ENCODE results near the gene SIL1. TPM values are rescaled to one million over a fixed set of nuclear protein-coding genes. Genes with fewer than 3 reads are reported as not detected.
"Not testable (repeated sequence)": the region's sequence is repeated elsewhere in the genome, so short reads cannot be mapped to it uniquely, and the experiment has no call there.

Gene SIL1
- total RNA-seq, 2 donors from 2014 or later: 24.4 to 27.0 TPM

DNA sequence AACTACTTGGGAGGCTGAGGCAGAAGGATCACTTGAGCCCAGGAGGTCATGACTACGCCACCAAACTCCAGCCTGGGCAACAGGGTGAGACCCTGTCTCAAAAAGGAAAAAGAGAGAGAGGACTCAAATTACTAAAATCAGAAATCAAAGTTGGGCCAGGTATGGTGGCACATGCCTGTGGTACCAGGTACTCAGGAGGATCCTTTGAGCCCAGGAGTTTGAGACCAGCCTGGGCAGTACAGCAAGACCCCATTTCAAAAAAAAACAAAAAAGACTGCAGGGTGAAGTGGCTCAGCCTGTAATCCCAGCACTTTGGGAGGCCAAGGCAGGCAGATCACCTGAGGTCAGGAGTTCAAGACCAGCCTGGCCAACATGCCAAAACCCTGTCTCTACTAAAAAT lies 23.8 kb downstream of the SIL1 start:
- H3K4me3 Mint-ChIP-seq; H3K4me1 Mint-ChIP-seq; H3K27me3 Mint-ChIP-seq; H3K36me3 Mint-ChIP-seq (ENCODE audit: low read depth); ATAC-seq (replicated peaks); H3K27ac Mint-ChIP-seq; H3K9me3 Mint-ChIP-seq: not testable (repeated sequence)

DNA sequence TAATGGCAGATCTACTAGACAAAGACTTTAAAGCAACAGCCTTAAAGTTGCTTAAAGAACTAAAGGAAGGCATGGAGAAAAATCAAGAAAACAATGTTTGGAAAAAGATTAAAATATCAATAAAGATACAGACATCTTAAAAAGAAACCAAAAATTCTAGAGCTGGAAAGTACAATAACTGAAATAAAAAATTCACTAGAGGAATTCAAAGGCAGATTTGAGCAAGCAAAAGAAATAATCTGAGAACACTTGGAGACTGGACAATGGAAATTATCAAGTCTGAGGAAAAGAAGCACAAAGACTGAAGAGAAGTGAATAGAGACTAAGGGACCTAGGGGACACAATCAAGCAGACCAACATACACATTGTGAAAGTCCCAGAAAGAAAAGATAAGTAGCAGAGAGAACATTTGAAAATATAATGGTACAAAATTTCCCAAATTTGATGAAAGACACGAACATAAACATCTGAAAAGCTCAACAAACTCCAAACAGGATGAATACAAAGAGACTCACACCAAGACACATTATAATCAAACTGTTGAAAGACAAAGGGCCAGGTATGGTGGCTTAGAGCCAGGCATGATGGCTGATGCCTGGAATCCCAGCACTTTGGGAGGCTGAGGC lies 26.3 kb downstream of the SIL1 start:
- no peak overlapping the region for H3K27ac Mint-ChIP-seq
- peaks cover 5% of the 10 kb centered on the region for H3K9me3 Mint-ChIP-seq
- ATAC-seq (replicated peaks): no peak
- H3K27me3 Mint-ChIP-seq: no peaks in the 10 kb centered on the region
- H3K4me1 Mint-ChIP-seq: no peaks in the 10 kb centered on the region
- H3K36me3 Mint-ChIP-seq (ENCODE audit: low read depth): no peaks in the 10 kb centered on the region
- H3K4me3 Mint-ChIP-seq: no peak overlapping the region

DNA sequence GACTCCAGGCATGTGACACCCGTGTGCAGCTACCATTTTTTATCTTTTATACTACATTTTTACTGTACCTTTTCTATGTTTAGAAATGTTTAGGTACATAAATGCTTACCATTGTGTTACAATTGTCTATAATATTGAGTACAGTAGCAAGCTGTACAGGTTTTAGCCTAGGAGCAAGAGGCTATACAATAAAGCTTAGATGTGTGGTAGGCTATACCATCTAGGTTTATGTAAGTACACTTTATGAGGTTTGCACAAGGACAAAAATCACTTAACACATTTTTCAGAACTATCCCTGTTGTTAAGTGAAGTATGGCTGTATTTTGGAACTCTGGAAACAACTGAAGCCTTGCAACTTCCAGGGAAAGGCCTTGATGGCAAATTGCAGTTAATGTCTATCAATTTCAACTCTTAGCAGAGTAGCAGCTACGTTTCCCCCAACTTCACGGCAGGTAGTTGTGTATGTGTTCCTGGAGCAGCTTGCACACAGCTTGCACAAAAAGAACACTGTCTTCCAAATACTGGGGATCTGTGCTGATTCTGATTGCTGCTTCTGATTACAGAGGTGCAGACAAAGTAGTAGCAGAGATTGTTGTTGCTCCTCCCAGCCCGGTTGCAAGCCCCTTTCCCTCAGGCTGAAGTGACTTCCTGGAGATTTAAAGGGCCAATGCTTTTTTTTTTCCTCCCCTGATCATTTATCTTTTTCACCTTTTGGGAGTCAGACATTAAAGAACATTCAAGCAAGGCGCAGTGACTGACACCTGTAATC lies 30.0 kb downstream of the SIL1 start:
- Mint-ChIP-seq H3K36me3 (ENCODE audit: low read depth) (no peaks in the 10 kb centered on the region), H3K4me1 (no peaks in the 10 kb centered on the region), H3K27ac (no peak overlapping the region), H3K4me3 (no peak overlapping the region), H3K9me3 (peaks cover 5% of the 10 kb centered on the region), H3K27me3 (no peaks in the 10 kb centered on the region)
- no peak for ATAC-seq (replicated peaks)

DNA sequence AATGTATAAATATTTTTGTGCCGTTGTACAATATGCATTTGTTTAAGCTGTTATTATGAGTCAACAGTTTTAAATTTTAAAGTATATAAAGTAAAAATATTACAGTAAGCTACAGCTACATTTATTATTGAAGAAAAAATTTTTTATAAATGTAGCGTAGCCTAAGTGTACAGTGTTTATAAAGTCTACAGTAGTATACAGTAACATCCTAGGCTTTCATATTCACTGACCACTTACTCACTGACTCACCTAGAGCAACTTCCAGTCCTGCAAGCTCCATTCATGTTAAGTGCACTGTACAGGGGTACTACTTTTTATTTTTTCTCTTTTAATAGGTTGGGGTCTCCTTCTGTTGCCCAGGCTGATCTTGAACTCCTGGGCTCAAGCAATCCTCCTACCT lies 30.6 kb downstream of the SIL1 start:
- Mint-ChIP-seq H3K27ac (no peak overlapping the region), H3K36me3 (ENCODE audit: low read depth) (no peaks in the 10 kb centered on the region), H3K4me3 (no peak overlapping the region), H3K9me3 (peaks cover 5% of the 10 kb centered on the region), H3K27me3 (no peaks in the 10 kb centered on the region), H3K4me1 (no peaks in the 10 kb centered on the region)
- no peak for ATAC-seq (replicated peaks)

DNA sequence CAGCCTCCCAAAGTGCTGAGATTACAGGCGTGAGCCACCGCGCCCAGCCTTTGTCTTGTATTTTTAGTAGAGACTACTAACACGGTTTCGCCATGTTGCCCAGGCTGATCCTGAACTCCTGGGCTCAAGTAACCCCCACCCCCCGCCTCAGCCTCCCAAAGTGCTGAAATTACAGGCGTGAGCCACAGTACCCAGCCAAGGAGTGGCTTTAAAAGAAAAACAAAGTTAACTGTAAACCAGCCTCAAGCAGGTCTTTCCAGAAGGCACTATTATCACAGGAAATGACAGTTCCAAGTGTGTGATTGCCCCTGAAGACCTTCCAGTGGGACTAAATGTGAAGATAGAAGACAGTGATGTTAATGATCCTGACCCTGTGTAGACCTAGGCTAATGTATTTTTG lies 31.1 kb downstream of the SIL1 start:
- Mint-ChIP-seq H3K27me3 (no peaks in the 10 kb centered on the region), H3K27ac (no peak overlapping the region), H3K4me3 (no peak overlapping the region), H3K36me3 (ENCODE audit: low read depth) (no peaks in the 10 kb centered on the region), H3K4me1 (no peaks in the 10 kb centered on the region), H3K9me3 (peaks cover 5% of the 10 kb centered on the region)
- no peak for ATAC-seq (replicated peaks)

DNA sequence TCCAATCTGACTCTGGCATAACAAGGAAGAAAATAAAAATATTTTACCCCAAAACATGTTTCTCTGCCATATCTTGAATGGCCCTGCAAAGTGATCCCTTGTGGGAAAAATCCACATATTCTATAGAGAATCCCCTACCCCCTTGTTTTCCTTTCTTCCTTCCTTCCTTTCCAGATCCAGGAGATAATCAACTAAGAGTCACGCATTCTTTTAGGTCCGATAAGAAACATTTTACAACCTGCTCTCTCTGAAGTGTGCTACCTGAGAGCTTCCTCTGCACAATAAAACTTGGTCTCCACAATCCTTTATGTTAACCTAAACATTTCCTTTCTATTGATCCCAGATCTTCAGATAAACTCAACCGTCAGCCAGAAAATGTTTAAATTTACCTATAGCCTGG lies 33.3 kb downstream of the SIL1 start:
- not testable (repeated sequence) for ATAC-seq (replicated peaks); H3K27ac Mint-ChIP-seq

DNA sequence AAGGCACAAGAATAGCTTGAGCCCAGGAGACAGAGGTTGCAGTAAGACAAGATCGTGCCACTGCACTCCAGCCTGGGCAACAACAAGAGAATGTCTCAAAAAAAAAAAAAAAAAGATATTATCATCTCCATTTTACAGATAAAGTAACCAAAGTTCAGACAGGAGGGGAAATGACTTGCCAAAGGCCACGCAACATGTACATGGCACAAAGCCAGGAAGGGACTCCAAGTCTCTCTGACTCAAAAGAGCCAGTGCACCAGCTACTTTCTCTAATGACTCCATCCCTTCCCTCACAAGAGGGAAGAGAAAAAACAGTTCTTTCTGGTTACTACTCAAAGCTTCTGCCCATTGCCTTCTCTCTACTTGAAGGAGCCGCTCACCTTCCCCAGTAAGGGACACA lies 34.1 kb downstream of the SIL1 start:
- no peaks in the 10 kb centered on the region for H3K27me3 Mint-ChIP-seq
- H3K4me3 Mint-ChIP-seq: no peak overlapping the region
- H3K27ac Mint-ChIP-seq: peak overlapping the region; percentile 2
- ATAC-seq (replicated peaks): peak; percentile 24
- H3K9me3 Mint-ChIP-seq: no peaks in the 10 kb centered on the region
- H3K4me1 Mint-ChIP-seq: no peaks in the 10 kb centered on the region
- H3K36me3 Mint-ChIP-seq (ENCODE audit: low read depth): no peaks in the 10 kb centered on the region

More for the DNA sequence above, 33.3 kb downstream of the SIL1 start:
- H3K9me3 Mint-ChIP-seq; H3K4me3 Mint-ChIP-seq; H3K4me1 Mint-ChIP-seq; H3K36me3 Mint-ChIP-seq (ENCODE audit: low read depth); H3K27me3 Mint-ChIP-seq: not testable (repeated sequence)

DNA sequence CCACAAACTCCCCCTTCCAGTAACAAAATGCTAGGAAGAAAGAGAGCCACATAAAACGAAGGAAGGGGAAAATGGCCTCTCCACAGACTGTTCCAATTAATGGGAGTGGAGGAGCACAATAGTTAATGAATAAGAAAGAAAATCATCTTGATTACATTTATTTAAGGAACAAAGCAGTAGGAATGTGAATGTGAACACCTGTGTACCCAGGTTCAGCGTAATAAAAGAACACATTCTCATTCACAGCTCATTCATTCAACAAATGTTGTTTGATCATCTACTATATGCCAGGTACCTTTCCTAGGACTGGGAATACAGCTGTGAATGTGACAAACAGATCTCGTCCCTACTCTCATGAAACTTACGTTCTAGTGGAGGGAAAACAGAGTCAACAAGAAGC lies 35.7 kb downstream of the SIL1 start:
- H3K4me1 Mint-ChIP-seq: no peaks in the 10 kb centered on the region
- H3K36me3 Mint-ChIP-seq (ENCODE audit: low read depth): no peaks in the 10 kb centered on the region
- H3K9me3 Mint-ChIP-seq: no peaks in the 10 kb centered on the region
- ATAC-seq (replicated peaks): no peak
- H3K27ac Mint-ChIP-seq: no peak overlapping the region
- no peaks in the 10 kb centered on the region for H3K27me3 Mint-ChIP-seq
- no peak overlapping the region for H3K4me3 Mint-ChIP-seq

DNA sequence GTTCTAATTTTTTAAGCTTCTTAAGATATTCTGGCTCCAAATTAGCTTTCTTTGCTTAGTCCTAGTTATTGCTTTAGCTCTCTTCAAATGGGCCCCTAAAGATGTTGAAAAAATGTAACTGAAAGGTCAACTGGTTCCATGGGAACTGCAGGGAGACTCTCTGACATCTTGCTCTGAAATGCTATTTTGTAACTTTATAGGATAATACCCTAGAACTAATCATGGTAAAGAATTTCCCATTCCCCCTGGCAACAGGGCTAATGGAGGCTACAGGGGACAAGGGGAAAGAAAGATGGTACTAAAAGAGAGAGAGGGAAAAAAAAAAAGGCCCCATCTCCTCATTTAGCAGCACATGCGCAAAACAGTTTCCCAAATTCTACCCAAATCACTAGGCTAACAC lies 39.4 kb downstream of the SIL1 start:
- Mint-ChIP-seq H3K36me3 (ENCODE audit: low read depth) (no peaks in the 10 kb centered on the region), H3K27ac (no peak overlapping the region), H3K9me3 (no peaks in the 10 kb centered on the region), H3K4me3 (no peak overlapping the region), H3K4me1 (peaks cover 5% of the 10 kb centered on the region), H3K27me3 (no peaks in the 10 kb centered on the region)
- no peak for ATAC-seq (replicated peaks)

DNA sequence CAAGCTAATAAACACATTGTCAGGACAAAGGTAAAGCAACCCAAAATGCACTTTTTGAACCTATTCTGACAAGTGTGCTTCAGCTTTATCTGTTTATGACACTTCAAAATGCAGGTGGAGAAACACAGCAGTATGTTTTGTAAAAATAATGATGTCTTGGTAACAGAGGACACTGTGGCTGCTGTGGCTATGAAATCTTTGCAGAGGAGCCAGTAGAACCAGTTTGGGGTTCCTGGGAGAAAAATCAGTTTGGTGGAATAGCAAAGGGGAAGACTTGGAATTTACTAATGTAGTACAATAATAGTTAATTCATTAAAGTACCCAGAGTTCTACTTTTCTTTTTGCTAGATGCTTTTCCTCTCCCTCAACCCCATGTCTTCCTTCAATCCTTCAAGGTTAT lies 40.6 kb downstream of the SIL1 start:
- ATAC-seq (replicated peaks): no peak
- Mint-ChIP-seq H3K36me3 (ENCODE audit: low read depth) (no peaks in the 10 kb centered on the region), H3K4me3 (no peak overlapping the region), H3K27me3 (no peaks in the 10 kb centered on the region), H3K27ac (no peak overlapping the region), H3K9me3 (no peaks in the 10 kb centered on the region), H3K4me1 (peaks cover 5% of the 10 kb centered on the region)

DNA sequence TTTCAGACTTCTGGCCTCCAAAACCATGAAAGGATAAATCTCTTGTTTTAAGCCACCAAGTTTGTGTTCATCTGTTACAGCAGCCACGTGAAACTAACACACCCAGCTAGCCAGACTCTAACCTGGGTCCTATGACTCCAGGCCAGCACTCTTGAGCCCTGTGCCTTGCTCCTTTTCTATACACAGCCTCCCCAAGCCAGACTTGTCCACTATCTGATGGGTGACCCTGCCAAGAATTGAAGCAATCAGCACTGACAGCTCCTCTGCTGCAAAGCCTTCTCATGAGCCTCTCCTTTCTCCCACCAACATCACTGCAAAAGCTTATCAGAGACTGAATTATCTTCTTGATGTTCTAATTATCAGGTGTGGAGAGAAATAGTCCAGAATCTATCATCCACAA lies 41.4 kb downstream of the SIL1 start:
- Mint-ChIP-seq H3K4me1 (peaks cover 5% of the 10 kb centered on the region), H3K27me3 (no peaks in the 10 kb centered on the region), H3K36me3 (ENCODE audit: low read depth) (no peaks in the 10 kb centered on the region)

DNA sequence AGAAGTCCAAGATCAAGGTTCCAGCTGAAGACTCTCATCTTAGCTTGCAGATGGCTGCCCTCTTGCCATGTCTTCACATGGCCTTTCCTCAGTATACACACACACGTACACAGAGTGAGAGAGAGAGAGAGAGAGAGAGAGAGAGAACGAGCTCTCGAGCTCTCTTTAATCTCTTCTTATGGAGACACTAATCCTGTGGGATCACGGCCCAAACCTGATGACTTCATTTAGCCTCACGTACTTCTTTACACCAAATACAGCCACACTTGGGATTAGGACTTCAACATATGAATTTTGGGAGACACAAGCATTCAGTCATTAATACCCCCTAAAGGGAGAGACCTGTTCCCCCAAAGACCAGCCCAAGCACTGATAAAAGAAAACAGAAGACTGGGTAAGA lies 42.8 kb downstream of the SIL1 start:
- Mint-ChIP-seq H3K4me1 (peaks cover 7% of the 10 kb centered on the region), H3K36me3 (ENCODE audit: low read depth) (no peaks in the 10 kb centered on the region), H3K9me3 (no peaks in the 10 kb centered on the region), H3K27ac (no peak overlapping the region), H3K4me3 (no peak overlapping the region), H3K27me3 (no peaks in the 10 kb centered on the region)
- no peak for ATAC-seq (replicated peaks)

More for the DNA sequence above, 41.4 kb downstream of the SIL1 start:
- H3K27ac Mint-ChIP-seq: no peak overlapping the region
- H3K9me3 Mint-ChIP-seq: no peaks in the 10 kb centered on the region
- no peak overlapping the region for H3K4me3 Mint-ChIP-seq
- ATAC-seq (replicated peaks): no peak

DNA sequence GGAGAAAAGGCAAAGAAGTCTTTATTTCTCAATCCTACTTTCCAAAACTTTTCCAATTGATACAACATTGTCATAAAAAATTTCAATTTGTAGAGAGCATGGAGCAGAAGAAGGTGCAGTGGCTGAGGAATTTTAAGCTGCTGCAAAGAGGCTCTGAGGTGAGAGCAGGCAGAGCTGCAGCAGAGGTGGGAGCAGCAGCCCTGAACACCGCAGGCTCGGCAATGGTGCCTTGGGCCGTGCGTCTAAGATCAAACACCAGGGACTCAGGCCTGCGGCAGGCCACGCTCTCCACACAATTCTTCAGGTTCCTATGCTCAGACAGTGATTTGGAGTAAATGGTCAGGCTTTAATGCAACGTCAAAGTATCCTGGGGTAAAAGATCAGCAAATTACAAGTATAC lies 46.3 kb downstream of the SIL1 start:
- Mint-ChIP-seq H3K27ac (no peak overlapping the region), H3K36me3 (ENCODE audit: low read depth) (no peaks in the 10 kb centered on the region), H3K4me1 (peaks cover 28% of the 10 kb centered on the region), H3K4me3 (no peak overlapping the region), H3K27me3 (no peaks in the 10 kb centered on the region), H3K9me3 (no peaks in the 10 kb centered on the region)
- no peak for ATAC-seq (replicated peaks)

DNA sequence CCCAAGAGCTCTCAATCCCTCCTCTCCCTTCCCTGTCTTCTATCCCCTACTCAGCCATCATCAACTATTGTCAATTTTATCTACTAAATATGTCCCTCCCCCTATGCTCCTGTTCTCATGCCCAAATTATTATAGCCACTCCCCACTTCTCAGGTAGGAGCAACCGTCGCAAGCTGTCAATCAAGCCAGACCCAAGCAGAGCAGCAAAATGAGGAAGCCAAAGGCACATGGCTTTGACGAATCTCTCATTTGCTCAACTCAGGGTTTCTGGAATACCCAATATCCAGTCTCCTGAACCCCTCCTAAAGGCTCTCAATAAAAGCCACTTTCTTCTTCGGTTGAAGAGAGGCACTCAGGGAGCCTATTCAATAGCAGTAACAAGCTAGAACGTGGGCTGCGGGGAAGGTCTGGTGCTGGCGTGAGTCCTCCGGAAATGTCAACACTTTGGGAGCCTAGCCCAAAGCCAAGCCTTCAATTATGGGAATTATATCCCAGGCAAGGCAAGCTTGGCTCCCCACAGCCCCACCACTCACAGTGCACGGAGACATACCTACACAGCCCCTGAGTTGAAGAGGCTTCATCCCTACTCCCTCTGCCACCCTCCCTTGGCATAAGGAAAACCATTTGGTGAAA lies 47.7 kb downstream of the SIL1 start:
- H3K9me3 Mint-ChIP-seq: no peaks in the 10 kb centered on the region
- H3K27ac Mint-ChIP-seq: no peak overlapping the region
- peaks cover 32% of the 10 kb centered on the region for H3K4me1 Mint-ChIP-seq
- H3K27me3 Mint-ChIP-seq: no peaks in the 10 kb centered on the region
- H3K36me3 Mint-ChIP-seq (ENCODE audit: low read depth): no peaks in the 10 kb centered on the region
- ATAC-seq (replicated peaks): no peak
- no peak overlapping the region for H3K4me3 Mint-ChIP-seq

DNA sequence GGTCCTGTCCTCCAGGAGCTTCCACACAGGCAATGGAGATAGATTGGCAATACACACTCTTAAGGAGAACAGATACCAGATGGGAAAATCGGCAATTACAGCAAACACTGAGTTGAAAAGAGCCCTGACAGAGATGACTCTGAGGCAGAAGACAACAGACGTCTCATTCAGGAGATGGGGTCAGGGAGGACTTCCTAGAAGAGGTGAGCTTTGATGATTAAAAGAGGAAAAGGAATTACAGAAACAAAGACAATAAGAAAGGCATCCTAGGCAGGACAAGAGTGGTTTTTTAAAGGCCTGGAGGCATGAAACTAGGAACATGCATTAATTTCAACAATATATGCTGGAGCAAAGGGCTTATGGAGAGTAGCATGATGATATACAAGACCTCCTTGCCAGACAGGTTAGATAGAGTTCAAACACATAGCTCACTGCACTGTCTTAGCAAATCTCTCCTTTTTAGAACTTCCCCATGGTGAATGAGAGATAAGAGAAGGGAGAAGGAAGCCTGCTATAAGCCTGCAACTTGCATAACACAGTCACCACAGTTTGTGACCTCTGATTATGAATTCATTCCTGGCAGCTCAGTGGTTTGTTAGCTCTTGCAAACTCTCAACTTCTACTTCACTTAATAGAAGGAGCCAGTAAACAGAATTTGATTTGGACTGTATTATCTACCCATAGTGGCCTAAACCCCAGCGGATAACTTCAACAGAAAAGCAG lies 48.5 kb downstream of the SIL1 start:
- H3K9me3 Mint-ChIP-seq: no peaks in the 10 kb centered on the region
- peak overlapping the region; percentile 18 for H3K27ac Mint-ChIP-seq
- peaks cover 39% of the 10 kb centered on the region for H3K4me1 Mint-ChIP-seq
- H3K36me3 Mint-ChIP-seq (ENCODE audit: low read depth): no peaks in the 10 kb centered on the region
- no peak overlapping the region for H3K4me3 Mint-ChIP-seq
- ATAC-seq (replicated peaks): peak; percentile 18
- no peaks in the 10 kb centered on the region for H3K27me3 Mint-ChIP-seq
